Measurements from ENCODE around the gene MYOCD. TPM values are rescaled to one million over a fixed set of nuclear protein-coding genes. Genes with fewer than 3 reads are reported as not detected.

MYOCD gene
- total and polyA plus RNA-seq, 2 experiments from 2014 or later = 2.2 to 8.4 TPM

DNA sequence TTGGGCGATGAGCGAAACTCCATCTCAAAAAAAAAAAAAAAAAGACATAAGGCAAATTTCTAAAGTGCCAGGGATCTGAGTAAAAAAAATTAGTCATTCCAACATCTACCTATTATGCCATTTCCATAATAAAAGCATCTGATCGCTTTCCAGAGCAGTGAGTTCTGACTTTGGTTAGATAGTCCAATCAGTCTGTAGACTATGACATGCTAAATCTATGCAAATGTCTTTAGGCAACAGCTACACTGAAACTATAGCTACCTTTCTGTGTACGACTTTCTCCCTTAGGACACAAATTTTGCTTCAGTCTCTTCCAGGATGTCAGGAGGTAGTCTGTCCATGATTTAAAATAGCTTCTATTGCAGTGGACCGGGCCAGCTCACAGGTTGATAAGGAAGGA lies 64.7 kb downstream of the MYOCD start:
- Histone ChIP-seq H3K4me1 (ENCODE audit: insufficient read depth) (peaks cover 33% of the 10 kb centered on the region), H3K27ac (peak overlapping the region; percentile 93), H4K20me1 (ENCODE audit: insufficient read depth, poor library complexity, severe bottlenecking) (no peaks in the 10 kb centered on the region), H3K79me2 (no peaks in the 10 kb centered on the region), H3K4me2 (peak overlapping the region; percentile 47), H3K9me3 (ENCODE audit: low read depth) (no peaks in the 10 kb centered on the region), H2AFZ (no peak overlapping the region), H3K4me3 (no peak overlapping the region), H3K27me3 (no peaks in the 10 kb centered on the region), H3K9me2 (replicated peaks; ENCODE audit: insufficient read depth) (no peaks in the 10 kb centered on the region), H3K36me3 (replicated peaks; ENCODE audit: insufficient read depth, low read depth) (no peaks in the 10 kb centered on the region)
- TF ChIP-seq, protein P1, sequence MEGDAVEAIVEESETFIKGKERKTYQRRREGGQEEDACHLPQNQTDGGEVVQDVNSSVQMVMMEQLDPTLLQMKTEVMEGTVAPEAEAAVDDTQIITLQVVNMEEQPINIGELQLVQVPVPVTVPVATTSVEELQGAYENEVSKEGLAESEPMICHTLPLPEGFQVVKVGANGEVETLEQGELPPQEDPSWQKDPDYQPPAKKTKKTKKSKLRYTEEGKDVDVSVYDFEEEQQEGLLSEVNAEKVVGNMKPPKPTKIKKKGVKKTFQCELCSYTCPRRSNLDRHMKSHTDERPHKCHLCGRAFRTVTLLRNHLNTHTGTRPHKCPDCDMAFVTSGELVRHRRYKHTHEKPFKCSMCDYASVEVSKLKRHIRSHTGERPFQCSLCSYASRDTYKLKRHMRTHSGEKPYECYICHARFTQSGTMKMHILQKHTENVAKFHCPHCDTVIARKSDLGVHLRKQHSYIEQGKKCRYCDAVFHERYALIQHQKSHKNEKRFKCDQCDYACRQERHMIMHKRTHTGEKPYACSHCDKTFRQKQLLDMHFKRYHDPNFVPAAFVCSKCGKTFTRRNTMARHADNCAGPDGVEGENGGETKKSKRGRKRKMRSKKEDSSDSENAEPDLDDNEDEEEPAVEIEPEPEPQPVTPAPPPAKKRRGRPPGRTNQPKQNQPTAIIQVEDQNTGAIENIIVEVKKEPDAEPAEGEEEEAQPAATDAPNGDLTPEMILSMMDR (IDR thresholded peaks at IDR 0.05; ENCODE audit: poor library complexity) = no peak
- no peak for TF ChIP-seq EZH2phosphoT487 (IDR thresholded peaks at IDR 0.05; ENCODE audit: low read depth, severe bottlenecking, unreplicated experiment)
- TF ChIP-seq EZH2 (IDR thresholded peaks at IDR 0.05; ENCODE audit: borderline replicate concordance) = no peak
- 86% methylated on average over 5 of the region's 5 CpGs for WGBS (ENCODE audit: low lambda C conversion rate, missing lambda C conversion rate)
- no peak for DNase-seq (ENCODE audit: low spot score)

DNA sequence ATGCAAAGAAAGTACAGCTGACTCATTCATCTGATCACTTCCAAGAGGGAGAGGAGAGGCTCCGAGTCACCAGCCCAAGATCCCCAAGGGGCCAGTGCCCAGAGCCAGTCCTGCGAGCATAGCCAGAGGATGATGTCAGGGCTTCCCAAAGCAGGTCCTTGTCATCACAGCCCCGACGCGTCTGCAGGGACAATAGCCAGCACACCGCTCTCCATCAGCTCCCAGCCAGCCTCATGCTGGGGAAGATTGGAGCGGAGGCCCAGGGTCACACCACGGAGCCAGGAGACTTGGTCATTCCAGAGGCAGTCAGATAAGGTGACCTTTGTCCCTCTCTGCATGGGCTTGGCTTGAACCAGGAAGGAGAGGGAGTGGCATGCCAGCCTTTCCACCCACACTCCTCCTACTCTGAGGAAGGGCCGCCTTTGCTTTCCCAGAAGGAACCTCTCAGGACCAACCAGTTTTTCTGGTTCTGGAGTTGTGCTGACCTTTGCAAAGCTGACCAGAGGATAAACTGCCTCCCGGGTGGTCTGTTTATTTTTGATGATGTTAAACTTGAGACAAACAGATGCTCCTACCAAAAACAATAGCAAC lies 65.3 kb downstream of the MYOCD start:
- no peaks in the 10 kb centered on the region for H4K20me1 ChIP-seq (ENCODE audit: insufficient read depth, poor library complexity, severe bottlenecking)
- H3K79me2 ChIP-seq = no peaks in the 10 kb centered on the region
- WGBS (ENCODE audit: low lambda C conversion rate, missing lambda C conversion rate) = 12% methylated on average over 10 of the region's 10 CpGs
- no peaks in the 10 kb centered on the region for H3K9me2 ChIP-seq (replicated peaks; ENCODE audit: insufficient read depth)
- no peaks in the 10 kb centered on the region for H3K9me3 ChIP-seq (ENCODE audit: low read depth)
- TF ChIP-seq EZH2phosphoT487 (IDR thresholded peaks at IDR 0.05; ENCODE audit: low read depth, severe bottlenecking, unreplicated experiment) = no peak
- TF ChIP-seq, protein P1 (IDR thresholded peaks at IDR 0.05; ENCODE audit: poor library complexity) = no peak
- no peak for TF ChIP-seq EZH2 (IDR thresholded peaks at IDR 0.05; ENCODE audit: borderline replicate concordance)
- peak overlapping the region; percentile 47 for H3K4me2 ChIP-seq
- peak overlapping the region; percentile 93 for H3K27ac ChIP-seq
- H3K27me3 ChIP-seq = no peaks in the 10 kb centered on the region
- H3K4me1 ChIP-seq (ENCODE audit: insufficient read depth) = peaks cover 39% of the 10 kb centered on the region
- H2AFZ ChIP-seq = no peak overlapping the region
- H3K36me3 ChIP-seq (replicated peaks; ENCODE audit: insufficient read depth, low read depth) = no peaks in the 10 kb centered on the region
- DNase-seq (ENCODE audit: low spot score) = peak; percentile 87
- H3K4me3 ChIP-seq = no peak overlapping the region

DNA sequence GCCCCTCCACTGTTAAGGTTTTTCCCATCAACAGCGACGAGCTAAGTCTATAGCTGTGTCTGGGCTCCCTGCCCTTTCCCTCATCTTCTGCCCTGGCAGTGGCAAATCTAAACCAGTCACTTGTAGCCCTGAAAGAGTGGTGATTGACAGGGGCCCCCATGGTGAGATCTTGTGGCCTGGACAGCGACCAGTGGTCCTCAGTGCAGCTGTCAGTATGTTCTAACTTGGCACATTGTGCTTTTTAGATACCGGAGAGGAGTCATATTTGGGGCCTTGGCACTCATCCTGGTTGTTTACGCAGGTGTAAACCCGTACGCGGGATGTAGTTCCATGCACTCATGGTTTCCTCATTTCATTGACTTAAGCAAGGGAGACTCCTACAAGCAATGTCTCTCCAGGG lies 66.1 kb downstream of the MYOCD start:
- WGBS (ENCODE audit: low lambda C conversion rate, missing lambda C conversion rate) = 96% methylated on average over 8 of the region's 8 CpGs
- TF ChIP-seq EZH2phosphoT487 (IDR thresholded peaks at IDR 0.05; ENCODE audit: low read depth, severe bottlenecking, unreplicated experiment) = no peak
- no peak for TF ChIP-seq EZH2 (IDR thresholded peaks at IDR 0.05; ENCODE audit: borderline replicate concordance)
- TF ChIP-seq, protein P1 (IDR thresholded peaks at IDR 0.05; ENCODE audit: poor library complexity) = no peak

More for the DNA sequence above, 66.1 kb downstream of the MYOCD start:
- H4K20me1 ChIP-seq (ENCODE audit: insufficient read depth, poor library complexity, severe bottlenecking) = no peaks in the 10 kb centered on the region
- no peak overlapping the region for H3K4me3 ChIP-seq
- H3K27ac ChIP-seq = peak overlapping the region; percentile 93
- no peaks in the 10 kb centered on the region for H3K79me2 ChIP-seq
- peaks cover 46% of the 10 kb centered on the region for H3K4me1 ChIP-seq (ENCODE audit: insufficient read depth)
- no peaks in the 10 kb centered on the region for H3K9me3 ChIP-seq (ENCODE audit: low read depth)
- no peaks in the 10 kb centered on the region for H3K27me3 ChIP-seq
- no peak for DNase-seq (ENCODE audit: low spot score)
- H3K9me2 ChIP-seq (replicated peaks; ENCODE audit: insufficient read depth) = no peaks in the 10 kb centered on the region
- H3K4me2 ChIP-seq = no peak overlapping the region
- H2AFZ ChIP-seq = no peak overlapping the region
- H3K36me3 ChIP-seq (replicated peaks; ENCODE audit: insufficient read depth, low read depth) = no peaks in the 10 kb centered on the region
